BLaER1 treated with 17β-estradiol and CSF1 and Interleukin-3, amounts not matched to agents 10 nM and 100 nM (cell line): ENCODE data around the gene ILF3.
A peak's percentile ranks its signal among the peaks of the same experiment; 100 is the strongest.

Experiments
- H3K27ac ChIP-seq, 11 experiments: shearing (Covaris generic); formaldehyde crosslinking; 2 replicates each; pipeline ENCODE4 v1.8.1; 2022
- H3K27me3 ChIP-seq, 11 experiments: shearing (Covaris generic); formaldehyde crosslinking; 2 replicates each; pipeline ENCODE4 v1.8.1; 2022
- H3K36me3 ChIP-seq, 11 experiments: shearing (Covaris generic); formaldehyde crosslinking; 2 replicates each; pipeline ENCODE4 v1.8.1; 2022
- H3K4me1 ChIP-seq, 10 experiments: shearing (Covaris generic); formaldehyde crosslinking; 2 replicates each; pipeline ENCODE4 v1.8.1; 2022
- H3K4me2 ChIP-seq, 11 experiments: shearing (Covaris generic); formaldehyde crosslinking; 2 replicates each; pipeline ENCODE4 v1.8.1; 2022
- H3K4me3 ChIP-seq, 10 experiments: shearing (Covaris generic); formaldehyde crosslinking; 2 replicates each; pipeline ENCODE4 v1.8.1; 2022
- H3K9ac ChIP-seq, 11 experiments: shearing (Covaris generic); formaldehyde crosslinking; 2 replicates each; pipeline ENCODE4 v1.8.1; 2022
- H3K9me3 ChIP-seq, 11 experiments: shearing (Covaris generic); formaldehyde crosslinking; replicated peaks in 1 of 11; 2 replicates each; pipeline ENCODE4 v1.8.1; 2022
- H4K20me1 ChIP-seq, 11 experiments: shearing (Covaris generic); formaldehyde crosslinking; 2 replicates each; pipeline ENCODE4 v1.8.1; 2022
- Cebpa-rat ChIP-seq, 11 experiments: shearing (Covaris generic); IDR thresholded peaks; 2 replicates each; pipeline ENCODE4 v1.8.1; 2022

ILF3 gene

DNA sequence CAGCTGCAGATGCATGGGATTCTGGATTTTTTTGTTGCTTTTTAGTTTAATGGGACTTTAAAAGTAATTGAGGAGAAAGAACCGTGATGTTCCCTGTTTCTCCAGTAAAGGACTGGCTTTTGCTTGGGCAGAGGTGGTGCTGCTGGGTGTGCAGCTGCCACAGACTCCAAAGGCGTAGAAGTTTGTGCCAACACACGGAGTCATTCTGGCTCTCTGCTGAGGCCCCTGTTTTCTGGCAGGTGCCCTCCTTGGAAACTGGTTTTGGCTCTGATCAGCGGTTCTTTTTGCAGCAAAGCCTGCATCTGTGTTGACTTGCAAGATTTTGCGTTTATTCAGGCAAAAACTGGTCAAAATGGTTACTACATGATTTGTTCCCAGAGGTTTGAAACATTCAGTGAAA lies 31.1 kb downstream of the ILF3 start:
- no peaks in the 10 kb centered on the region for H3K9me3 ChIP-seq
- H4K20me1 ChIP-seq, result peaks cover 42 to 100% (median 100%) of the 10 kb centered on the region in 11 experiments; a peak in 21 of 22 replicates
- H3K27me3 ChIP-seq, result no peaks in the 10 kb centered on the region
- H3K4me3 ChIP-seq, result no peak overlapping the region
- H3K9ac ChIP-seq, result peak overlapping the region in 1 of 11 experiments; percentile 8; a peak in 1 of 22 replicates
- no peak overlapping the region for H3K4me2 ChIP-seq
- no peak for TF ChIP-seq Cebpa-rat (IDR thresholded peaks at IDR 0.05)
- H3K36me3 ChIP-seq, result peaks cover 98 to 100% (median 99%) of the 10 kb centered on the region in 11 experiments
- H3K27ac ChIP-seq, result no peak overlapping the region
- peaks cover 0 to 23% (median 9%) of the 10 kb centered on the region in 10 experiments; a peak in 12 of 20 replicates for H3K4me1 ChIP-seq

DNA sequence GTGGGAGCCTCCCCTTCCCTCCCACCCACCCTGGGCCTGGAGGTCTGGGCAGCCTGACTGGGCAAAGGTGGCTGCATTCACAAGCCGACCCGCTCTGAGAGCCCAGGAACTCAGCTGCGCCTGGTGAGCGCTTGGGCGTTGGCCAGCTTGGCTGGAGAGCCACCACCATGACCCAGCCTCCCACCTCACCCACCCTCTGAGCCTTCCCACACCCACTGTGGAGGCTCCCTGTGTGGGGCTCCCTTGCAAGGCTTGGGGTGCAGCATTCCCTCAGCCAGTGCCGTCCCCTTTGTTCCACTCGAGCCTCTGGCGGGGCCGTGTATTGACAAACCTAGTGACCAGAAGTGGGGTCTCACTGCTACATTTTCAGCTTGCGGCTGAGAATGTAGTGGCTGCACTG lies 32.0 kb downstream of the ILF3 start:
- Histone ChIP-seq H3K9ac (no peak overlapping the region), H3K27ac (no peak overlapping the region), H4K20me1 (peaks cover 48 to 100% (median 100%) of the 10 kb centered on the region in 11 experiments; a peak in 21 of 22 replicates), H3K36me3 (peaks cover 98 to 100% (median 99%) of the 10 kb centered on the region in 11 experiments), H3K4me1 (peaks cover 0 to 25% (median 15%) of the 10 kb centered on the region in 10 experiments; a peak in 12 of 20 replicates), H3K4me3 (no peak overlapping the region), H3K4me2 (no peak overlapping the region), H3K9me3 (no peaks in the 10 kb centered on the region), H3K27me3 (no peaks in the 10 kb centered on the region)
- TF ChIP-seq Cebpa-rat (IDR thresholded peaks at IDR 0.05), result no peak

DNA sequence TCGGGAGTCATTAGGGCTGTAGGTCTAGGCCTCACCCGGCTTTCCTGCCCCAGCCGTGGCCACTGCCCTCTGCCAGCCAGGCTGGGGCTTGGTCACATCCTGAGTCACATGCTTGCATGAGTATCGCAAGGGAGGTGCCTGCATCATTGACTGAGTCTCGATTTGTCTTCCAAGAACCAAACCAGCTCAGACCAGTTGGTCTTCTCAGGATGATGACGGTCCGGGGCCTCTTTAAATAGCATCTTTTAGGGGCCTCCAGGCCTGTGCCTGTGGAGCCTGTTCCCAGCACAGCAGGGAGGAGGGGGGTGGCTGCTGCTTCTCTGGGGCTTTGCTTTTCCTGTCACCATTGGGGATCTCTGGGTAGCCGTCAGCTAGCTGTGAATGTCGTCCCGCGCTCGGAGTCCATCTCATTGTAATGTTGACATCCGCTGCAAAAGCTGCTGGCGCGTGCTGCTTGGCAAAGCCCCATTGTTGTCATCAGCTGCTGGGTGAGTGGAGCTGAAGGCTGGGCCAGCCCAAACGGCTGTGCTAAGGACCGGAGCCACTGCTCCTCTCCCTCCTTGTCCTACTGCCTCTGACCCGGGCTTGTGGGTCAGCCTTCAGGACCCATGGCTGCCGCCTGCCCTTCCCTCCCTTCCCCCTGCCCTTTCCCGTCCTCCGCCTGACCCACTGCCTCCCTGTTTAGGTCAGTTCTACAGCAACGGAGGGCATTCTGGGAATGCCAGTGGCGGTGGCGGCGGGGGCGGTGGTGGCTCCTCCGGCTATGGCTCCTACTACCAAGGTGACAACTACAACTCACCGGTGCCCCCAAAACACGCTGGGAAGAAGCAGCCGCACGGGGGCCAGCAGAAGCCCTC lies 32.7 kb downstream of the ILF3 start:
- peaks cover 55 to 100% (median 100%) of the 10 kb centered on the region in 11 experiments; a peak in 21 of 22 replicates for H4K20me1 ChIP-seq
- H3K9ac ChIP-seq, result no peak overlapping the region

DNA sequence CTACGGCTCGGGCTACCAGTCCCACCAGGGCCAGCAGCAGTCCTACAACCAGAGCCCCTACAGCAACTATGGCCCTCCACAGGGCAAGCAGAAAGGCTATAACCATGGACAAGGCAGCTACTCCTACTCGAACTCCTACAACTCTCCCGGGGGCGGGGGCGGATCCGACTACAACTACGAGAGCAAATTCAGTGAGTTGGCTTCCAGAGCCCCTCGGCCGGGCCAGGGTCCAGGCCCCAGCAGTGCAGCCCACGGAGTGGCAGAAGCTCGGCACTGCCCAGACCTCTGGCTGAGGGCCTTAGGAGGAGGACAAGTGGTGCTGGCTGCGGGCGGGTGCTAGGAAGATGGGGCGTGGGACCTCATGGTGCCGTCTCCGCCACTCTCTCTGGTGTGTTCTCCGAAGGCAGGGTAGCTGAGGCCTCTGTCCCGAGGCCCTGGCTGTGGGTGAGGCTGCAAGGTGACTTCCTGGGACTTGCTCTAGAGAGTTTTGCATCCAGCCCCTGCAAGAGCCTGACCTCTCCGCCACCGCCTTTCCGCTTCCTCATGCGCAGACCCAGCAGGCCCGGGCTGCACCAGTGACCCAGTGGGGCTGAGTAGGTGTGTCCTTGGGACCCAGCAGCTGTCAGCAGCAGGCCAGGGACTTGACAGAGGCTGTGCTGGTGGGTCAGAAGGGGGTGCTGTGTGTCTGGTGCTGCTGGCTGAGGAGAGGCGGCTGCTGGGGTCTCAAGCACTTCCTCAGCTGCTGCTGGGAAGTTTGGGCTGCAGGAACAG lies 33.6 kb downstream of the ILF3 start:
- H3K27me3 ChIP-seq, result no peaks in the 10 kb centered on the region
- H3K4me3 ChIP-seq, result no peak overlapping the region
- no peak overlapping the region for H3K4me2 ChIP-seq
- H3K9ac ChIP-seq, result no peak overlapping the region
- no peaks in the 10 kb centered on the region for H3K9me3 ChIP-seq
- H3K4me1 ChIP-seq, result peaks cover 0 to 25% (median 15%) of the 10 kb centered on the region in 10 experiments; a peak in 12 of 20 replicates
- no peak overlapping the region; a peak in 2 of 22 replicates for H3K27ac ChIP-seq
- TF ChIP-seq Cebpa-rat (IDR thresholded peaks at IDR 0.05), result no peak
- H3K36me3 ChIP-seq, result peaks cover 98 to 100% (median 99%) of the 10 kb centered on the region in 11 experiments
- H4K20me1 ChIP-seq, result peaks cover 63 to 100% (median 100%) of the 10 kb centered on the region in 11 experiments; a peak in 21 of 22 replicates

More for the DNA sequence above, 32.7 kb downstream of the ILF3 start:
- Histone ChIP-seq H3K27ac (no peak overlapping the region), H3K4me1 (peaks cover 0 to 25% (median 15%) of the 10 kb centered on the region in 10 experiments; a peak in 12 of 20 replicates), H3K36me3 (peaks cover 98 to 100% (median 99%) of the 10 kb centered on the region in 11 experiments), H3K27me3 (no peaks in the 10 kb centered on the region), H3K9me3 (no peaks in the 10 kb centered on the region), H3K4me2 (no peak overlapping the region), H3K4me3 (no peak overlapping the region)
- no peak for TF ChIP-seq Cebpa-rat (IDR thresholded peaks at IDR 0.05)

DNA sequence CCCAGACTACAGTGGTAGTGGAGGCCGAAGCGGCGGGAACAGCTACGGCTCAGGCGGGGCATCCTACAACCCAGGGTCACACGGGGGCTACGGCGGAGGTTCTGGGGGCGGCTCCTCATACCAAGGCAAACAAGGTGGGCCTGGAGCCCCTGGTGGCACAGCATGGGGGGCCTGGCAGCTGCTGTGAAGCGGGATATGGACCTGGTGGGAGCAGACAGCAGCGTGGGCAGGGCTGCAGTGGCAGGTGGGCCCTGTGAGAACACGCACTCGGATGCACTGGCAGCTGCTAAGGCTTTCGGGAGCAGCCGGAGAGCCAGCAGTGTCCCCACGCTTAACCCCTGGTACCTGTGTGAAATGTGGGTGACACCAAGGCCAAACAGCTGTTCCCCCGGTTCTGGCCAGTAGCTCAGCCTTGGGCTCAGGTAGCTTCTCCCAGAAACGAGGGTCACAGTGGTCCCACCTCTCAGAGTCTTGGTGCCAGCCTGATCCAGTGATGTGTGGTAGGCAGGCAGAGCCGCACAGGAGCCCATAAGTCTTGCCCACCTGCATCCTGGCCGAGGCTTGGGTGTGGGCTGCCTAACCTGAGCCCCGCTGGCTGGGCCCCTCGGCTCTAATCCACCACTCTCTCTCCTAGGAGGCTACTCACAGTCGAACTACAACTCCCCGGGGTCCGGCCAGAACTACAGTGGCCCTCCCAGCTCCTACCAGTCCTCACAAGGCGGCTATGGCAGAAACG lies 34.6 kb downstream of the ILF3 start:
- Histone ChIP-seq H3K9ac (0 out of 22 replicates have a peak overlapping the region, but pooled peaks of 2 of the 11 experiments have one; percentile 14 to 22), H3K27ac (peak overlapping the region in 3 of 11 experiments; percentile 60 to 61 (median 60); a peak in 5 of 22 replicates), H3K27me3 (no peaks in the 10 kb centered on the region), H3K9me3 (no peaks in the 10 kb centered on the region), H4K20me1 (peaks cover 63 to 100% (median 100%) of the 10 kb centered on the region in 11 experiments; a peak in 21 of 22 replicates), H3K4me2 (peak overlapping the region in 2 of 11 experiments; percentile 0 to 30; a peak in 2 of 22 replicates), H3K36me3 (peaks cover 88 to 98% (median 95%) of the 10 kb centered on the region in 11 experiments), H3K4me1 (peaks cover 0 to 25% (median 15%) of the 10 kb centered on the region in 10 experiments; a peak in 13 of 20 replicates), H3K4me3 (no peak overlapping the region)
- TF ChIP-seq Cebpa-rat (IDR thresholded peaks at IDR 0.05), result no peak

DNA sequence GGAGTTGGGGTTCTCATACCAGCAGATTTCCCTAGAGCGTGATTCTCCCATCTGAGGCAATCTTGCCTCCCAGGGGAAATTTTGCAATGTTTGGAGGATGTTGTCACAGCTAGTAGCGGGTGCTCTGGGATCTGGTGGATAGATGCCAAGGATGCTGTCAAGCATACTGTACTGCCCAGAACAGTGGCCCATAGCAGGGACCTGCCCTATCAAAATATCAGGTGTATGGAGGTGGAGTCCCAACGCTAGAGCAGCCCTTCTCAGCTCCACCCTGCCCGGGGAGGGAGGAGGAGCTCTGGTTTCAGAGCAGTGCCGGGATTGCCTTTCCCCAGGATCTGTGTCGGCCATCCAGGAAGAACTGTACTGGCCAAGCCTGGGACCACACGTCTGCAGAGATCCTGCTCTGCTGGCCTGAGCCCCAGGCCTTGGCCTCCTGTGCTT lies 36.2 kb downstream of the ILF3 start:
- Histone ChIP-seq H3K4me2 (peak overlapping the region in 5 of 11 experiments; percentile 1 to 39 (median 21); a peak in 6 of 22 replicates), H3K27ac (peak overlapping the region in 4 of 11 experiments; percentile 50 to 61 (median 58); a peak in 8 of 22 replicates), H3K9ac (peak overlapping the region in 5 of 11 experiments; percentile 10 to 58 (median 25); a peak in 6 of 22 replicates), H3K4me1 (peaks cover 10 to 42% (median 27%) of the 10 kb centered on the region in 10 experiments), H3K27me3 (no peaks in the 10 kb centered on the region), H4K20me1 (peaks cover 52 to 100% (median 100%) of the 10 kb centered on the region in 11 experiments; a peak in 21 of 22 replicates), H3K9me3 (no peaks in the 10 kb centered on the region), H3K36me3 (peaks cover 71 to 82% (median 79%) of the 10 kb centered on the region in 11 experiments), H3K4me3 (no peak overlapping the region)
- peak in 3 of 11 experiments; percentile 12 to 54 (median 43); a peak in 2 of 22 replicates for TF ChIP-seq Cebpa-rat (IDR thresholded peaks at IDR 0.05)

DNA sequence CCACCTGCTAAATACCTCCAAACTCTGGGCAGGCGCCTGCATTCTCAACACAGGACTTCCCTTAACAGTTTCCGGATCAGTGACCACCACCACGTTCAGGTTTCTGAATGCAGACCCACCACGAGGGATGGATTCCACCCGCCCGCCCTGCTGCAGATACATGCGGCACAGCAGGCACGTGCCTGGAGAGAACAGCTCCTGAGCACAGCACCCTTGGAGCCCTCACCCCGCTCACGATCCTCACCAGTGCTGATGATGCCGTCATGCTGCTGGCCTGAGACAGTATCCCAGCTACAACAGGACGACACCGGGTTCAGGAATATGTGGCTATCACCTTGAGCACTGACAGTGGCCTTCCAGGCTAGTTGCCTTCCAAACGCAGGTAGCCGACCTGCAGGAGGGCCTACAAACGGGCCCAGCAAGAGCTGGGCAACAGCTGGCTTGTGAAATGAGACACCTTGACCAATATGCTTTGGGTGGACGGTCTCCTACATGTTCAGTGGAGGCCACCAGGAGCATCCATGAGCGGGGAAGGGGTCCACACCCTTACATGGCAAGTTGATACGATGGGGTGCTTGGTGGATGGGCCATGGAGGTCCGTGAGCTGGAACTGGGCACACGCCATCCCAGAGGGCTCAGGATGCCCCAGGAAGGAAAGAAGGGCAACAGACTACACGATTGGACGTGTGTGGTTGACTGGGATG lies 37.2 kb downstream of the ILF3 start:
- peaks cover 15 to 49% (median 35%) of the 10 kb centered on the region in 10 experiments for H3K4me1 ChIP-seq
- H3K9ac ChIP-seq, result no peak overlapping the region
- H3K9me3 ChIP-seq, result no peaks in the 10 kb centered on the region
- peak overlapping the region in 4 of 11 experiments; percentile 50 to 61 (median 58); a peak in 5 of 22 replicates for H3K27ac ChIP-seq
- no peak overlapping the region for H3K4me2 ChIP-seq
- peaks cover 63 to 73% (median 70%) of the 10 kb centered on the region in 11 experiments for H3K36me3 ChIP-seq
- no peak for TF ChIP-seq Cebpa-rat (IDR thresholded peaks at IDR 0.05)
- H3K27me3 ChIP-seq, result no peaks in the 10 kb centered on the region
- peaks cover 48 to 100% (median 98%) of the 10 kb centered on the region in 11 experiments; a peak in 21 of 22 replicates for H4K20me1 ChIP-seq
- no peak overlapping the region for H3K4me3 ChIP-seq
